ENCODE measurements around the gene GLRX5. TPM values are rescaled to one million over a fixed set of nuclear protein-coding genes. Genes with fewer than 3 reads are reported as not detected.

GLRX5 gene
- total RNA-seq (2022) (66.2 and 67.8 TPM in 2 replicates), Bru-seq, nascent RNA (percentile 84 among the genes with signal in this experiment), BruChase-seq, experiment 1, labeled RNA remaining after a 2-hour chase (percentile 81 among the genes with signal in this experiment), BruChase-seq, experiment 2, labeled RNA remaining after a 6-hour chase (percentile 89 among the genes with signal in this experiment)
- long read RNA-seq, transcript GLRX5-201 (2 exons, 1,564 nt): major isoform, 182 of 184 reads
- long read RNA-seq, partial matches to known transcripts: 2 of 184 reads
- long read RNA-seq, other reads (novel, unspliced or antisense): 0 of 184 reads

GRCh38 chr14:95534299-95535225 lies at the start of gene GLRX5:
TSS of gene GLRX5 (plus strand) at chr14:95535050. CDS start at chr14:95535090, 40 bp downstream.
- Mint-ChIP-seq H3K4me3 (ENCODE audit: unreplicated experiment) (peak within 1 kb of the TSS; percentile 87), H3K9me3 (ENCODE audit: unreplicated experiment) (no peaks in the 10 kb centered on the region), H3K27ac (ENCODE audit: unreplicated experiment) (peak within 1 kb of the TSS; percentile 50), H3K4me1 (ENCODE audit: low read depth, unreplicated experiment) (peaks cover 25% of the 10 kb centered on the region), H3K36me3 (ENCODE audit: insufficient read depth, unreplicated experiment) (peaks cover 47% of the 10 kb centered on the region), H3K27me3 (ENCODE audit: insufficient read depth, unreplicated experiment) (no peaks in the 10 kb centered on the region)
- intact Hi-C loops (cut with micrococcal nuclease; ENCODE audit: unreplicated experiment): loop anchor here (1.0 to 2.0 kb wide), 2 partner anchors 66 to 92 kb away; no protein-coding TSS in a partner anchor
- H3K4me3 ChIP-seq (ENCODE audit: low read depth, low read length): peak within 1 kb of the TSS; percentile 83
- H3K36me3 ChIP-seq (ENCODE audit: control insufficient read depth, insufficient read depth, low read length): no peaks in the 10 kb centered on the region; the same call in 1 of the 2 replicates
- TF ChIP-seq CTCF (IDR thresholded peaks at IDR 0.05; ENCODE audit: insufficient read depth in 1 of 2, low read depth in 1 of 2, low read length in 1 of 2, severe bottlenecking in 1 of 2, unreplicated experiment in 1 of 2): no peak
- no peaks in the 10 kb centered on the region for H3K9me3 ChIP-seq
- BruUV-seq (replicated peaks): no TSS peak
- DNase-seq: peak; percentile 98 to 100
- POLR2A ChIA-PET: interaction anchor here (0.6 to 2.1 kb wide), 8 partner anchors 10 to 128 kb away, joined by 3 to 18 read pairs (median 6); no protein-coding TSS in a partner anchor
- no peaks in the 10 kb centered on the region for H3K27me3 ChIP-seq (replicated peaks; ENCODE audit: control insufficient read depth, insufficient read depth, low read length)
- CTCF ChIA-PET: interaction anchor here (0.6 to 2.4 kb wide), 4 partner anchors 12 to 239 kb away, joined by 3 to 10 read pairs (median 4); no protein-coding TSS in a partner anchor
- H3K4me1 ChIP-seq: peaks cover 37% of the 10 kb centered on the region

GRCh38 chr14:95485222-95485819 lies 49.5 kb upstream of the GLRX5 start:
- Histone ChIP-seq H3K4me1 (peaks cover 60% of the 10 kb centered on the region), H3K4me3 (ENCODE audit: low read depth, low read length) (no peak overlapping the region), H3K27me3 (replicated peaks; ENCODE audit: control insufficient read depth, insufficient read depth, low read length) (no peaks in the 10 kb centered on the region), H3K36me3 (ENCODE audit: control insufficient read depth, insufficient read depth, low read length) (peaks cover 2% of the 10 kb centered on the region), H3K9me3 (no peaks in the 10 kb centered on the region)
- ChIA-PET CTCF (no interaction called here), POLR2A (interaction anchor here (1.0 kb wide), 1 partner anchor 17 kb away, joined by 3 read pairs; no protein-coding TSS in a partner anchor)
- Mint-ChIP-seq H3K4me3 (ENCODE audit: unreplicated experiment) (peak overlapping the region; percentile 9), H3K4me1 (ENCODE audit: low read depth, unreplicated experiment) (peaks cover 50% of the 10 kb centered on the region), H3K9me3 (ENCODE audit: unreplicated experiment) (no peaks in the 10 kb centered on the region), H3K27ac (ENCODE audit: unreplicated experiment) (peak overlapping the region; percentile 51), H3K27me3 (ENCODE audit: insufficient read depth, unreplicated experiment) (no peaks in the 10 kb centered on the region), H3K36me3 (ENCODE audit: insufficient read depth, unreplicated experiment) (peaks cover 10% of the 10 kb centered on the region)
- no TSS peak for BruUV-seq (replicated peaks)
- TF ChIP-seq CTCF (IDR thresholded peaks at IDR 0.05; ENCODE audit: insufficient read depth in 1 of 2, low read depth in 1 of 2, low read length in 1 of 2, severe bottlenecking in 1 of 2, unreplicated experiment in 1 of 2): no peak
- intact Hi-C loops (cut with micrococcal nuclease; ENCODE audit: unreplicated experiment): no loop called here
- DNase-seq: no peak
